ENCODE data around the gene MMEL1. TPM values are rescaled to one million over a fixed set of nuclear protein-coding genes. Genes with fewer than 3 reads are reported as not detected.
A peak's percentile ranks its signal among the peaks of the same experiment; 100 is the strongest.

MMEL1 gene
- total RNA-seq, 2 experiments from 2014 or later: 0.67 to 1.8 TPM

GRCh38 chr1:2544875-2545640 is 87.8 kb downstream of the MMEL1 start:
- Histone ChIP-seq H3K27ac (ENCODE audit: low read depth in 1 of 2, low read length in 2 of 2) (peak overlapping the region; percentile 64 to 66), H3K36me3 (ENCODE audit: insufficient read depth, low read length) (no peaks in the 10 kb centered on the region), H3K4me1 (ENCODE audit: insufficient read depth, low read length) (peaks cover 72% of the 10 kb centered on the region), H3K4me3 (ENCODE audit: low read length) (no peak overlapping the region), H3K9me3 (ENCODE audit: control insufficient read depth in 1 of 2, insufficient read depth in 1 of 2, low read length in 2 of 2) (no peaks in the 10 kb centered on the region), H3K27me3 (ENCODE audit: control insufficient read depth in 1 of 2, insufficient read depth in 2 of 2, low read length in 2 of 2) (peaks cover 0 to 2% of the 10 kb centered on the region in 2 experiments)
- CTCF ChIA-PET: interaction anchor here (1.0 to 5.3 kb wide), 5 partner anchors 15 to 40 kb away, joined by 3 to 37 read pairs (median 4); partner anchors contain the start of genes HES5 and PANK4
- DNase-seq (peak in 2 of 14 experiments; percentile 39 to 56), ATAC-seq (ENCODE audit: poor library complexity) (no peak)
- H3K4me1 Mint-ChIP-seq (ENCODE audit: low read depth): peaks cover 38% of the 10 kb centered on the region
- no peaks in the 10 kb centered on the region for H3K27me3 Mint-ChIP-seq
- H3K9me3 Mint-ChIP-seq: no peaks in the 10 kb centered on the region
- peak overlapping the region; percentile 99 for H3K27ac Mint-ChIP-seq
- intact Hi-C loops (cut with DNase I, micrococcal nuclease): loop anchor here in 1 of 2 experiments (10.0 kb wide), 1 partner anchor 410 kb away; no protein-coding TSS in a partner anchor
- H3K4me3 Mint-ChIP-seq: peak overlapping the region; percentile 68
- peaks cover 5% of the 10 kb centered on the region for H3K36me3 Mint-ChIP-seq (ENCODE audit: low read depth)
- no peak for TF ChIP-seq CTCF (IDR thresholded peaks at IDR 0.05)
- POLR2A ChIA-PET: interaction anchor here (0.9 to 4.9 kb wide), 9 partner anchors 10 to 350 kb away, joined by 3 to 164 read pairs (median 11); partner anchors contain the start of genes FAAP20, HES5, PANK4 and PRXL2B

GRCh38 chr1:2544093-2544874 is 88.5 kb downstream of the MMEL1 start:
- Mint-ChIP-seq H3K4me1 (ENCODE audit: low read depth) (peaks cover 38% of the 10 kb centered on the region), H3K4me3 (peak overlapping the region; percentile 68), H3K27me3 (no peaks in the 10 kb centered on the region), H3K9me3 (no peaks in the 10 kb centered on the region), H3K27ac (peak overlapping the region; percentile 99), H3K36me3 (ENCODE audit: low read depth) (peaks cover 5% of the 10 kb centered on the region)
- ATAC-seq (ENCODE audit: poor library complexity): no peak
- no peak for TF ChIP-seq CTCF (IDR thresholded peaks at IDR 0.05)
- ChIA-PET POLR2A (interaction anchor here (0.8 to 2.5 kb wide), 4 partner anchors 14 to 229 kb away, joined by 3 to 11 read pairs (median 7); partner anchors contain the start of genes HES5 and PANK4), CTCF (interaction anchor here (1.0 to 5.3 kb wide), 2 partner anchors 17 to 19 kb away, joined by 3 to 37 read pairs; partner anchors contain the start of gene PANK4)
- Histone ChIP-seq H3K36me3 (ENCODE audit: insufficient read depth, low read length) (no peaks in the 10 kb centered on the region), H3K9me3 (ENCODE audit: control insufficient read depth in 1 of 2, insufficient read depth in 1 of 2, low read length in 2 of 2) (no peaks in the 10 kb centered on the region), H3K4me3 (ENCODE audit: low read length) (no peak overlapping the region), H3K4me1 (ENCODE audit: insufficient read depth, low read length) (peaks cover 64% of the 10 kb centered on the region), H3K27me3 (ENCODE audit: control insufficient read depth in 1 of 2, insufficient read depth in 2 of 2, low read length in 2 of 2) (peaks cover 0 to 2% of the 10 kb centered on the region in 2 experiments), H3K27ac (ENCODE audit: low read depth in 1 of 2, low read length in 2 of 2) (no peak overlapping the region)
- intact Hi-C loops (cut with DNase I, micrococcal nuclease): loop anchor here in 1 of 2 experiments (10.0 kb wide), 1 partner anchor 409 kb away; no protein-coding TSS in a partner anchor
- peak in 2 of 14 experiments; percentile 35 to 52 for DNase-seq

GRCh38 chr1:2543543-2544092 is 89.2 kb downstream of the MMEL1 start:
- peaks cover 5% of the 10 kb centered on the region for H3K36me3 Mint-ChIP-seq (ENCODE audit: low read depth)
- peaks cover 0 to 2% of the 10 kb centered on the region in 2 experiments for H3K27me3 ChIP-seq (ENCODE audit: control insufficient read depth in 1 of 2, insufficient read depth in 2 of 2, low read length in 2 of 2)
- ChIA-PET CTCF (no interaction called here), POLR2A (interaction anchor here (0.6 to 2.7 kb wide), 7 partner anchors 13 to 229 kb away, joined by 3 to 11 read pairs (median 3); partner anchors contain the start of genes HES5, PANK4 and PEX10)
- no peaks in the 10 kb centered on the region for H3K9me3 ChIP-seq (ENCODE audit: control insufficient read depth in 1 of 2, insufficient read depth in 1 of 2, low read length in 2 of 2)
- H3K36me3 ChIP-seq (ENCODE audit: insufficient read depth, low read length): no peaks in the 10 kb centered on the region
- DNase-seq (peak; percentile 45 to 78 (median 53)), ATAC-seq (ENCODE audit: poor library complexity) (peak; percentile 21)
- H3K4me3 Mint-ChIP-seq: no peak overlapping the region
- no peaks in the 10 kb centered on the region for H3K27me3 Mint-ChIP-seq
- H3K27ac Mint-ChIP-seq: no peak overlapping the region
- H3K9me3 Mint-ChIP-seq: no peaks in the 10 kb centered on the region
- intact Hi-C loops (cut with DNase I, micrococcal nuclease): loop anchor here in 1 of 2 experiments (10.0 kb wide), 1 partner anchor 409 kb away; no protein-coding TSS in a partner anchor
- no peak overlapping the region for H3K4me3 ChIP-seq (ENCODE audit: low read length)
- H3K27ac ChIP-seq (ENCODE audit: low read depth in 1 of 2, low read length in 2 of 2): no peak overlapping the region
- H3K4me1 ChIP-seq (ENCODE audit: insufficient read depth, low read length): peaks cover 58% of the 10 kb centered on the region
- H3K4me1 Mint-ChIP-seq (ENCODE audit: low read depth): peaks cover 32% of the 10 kb centered on the region
- no peak for TF ChIP-seq CTCF (IDR thresholded peaks at IDR 0.05)
